Measurements from ENCODE around the gene TREH.

Gene TREH

DNA sequence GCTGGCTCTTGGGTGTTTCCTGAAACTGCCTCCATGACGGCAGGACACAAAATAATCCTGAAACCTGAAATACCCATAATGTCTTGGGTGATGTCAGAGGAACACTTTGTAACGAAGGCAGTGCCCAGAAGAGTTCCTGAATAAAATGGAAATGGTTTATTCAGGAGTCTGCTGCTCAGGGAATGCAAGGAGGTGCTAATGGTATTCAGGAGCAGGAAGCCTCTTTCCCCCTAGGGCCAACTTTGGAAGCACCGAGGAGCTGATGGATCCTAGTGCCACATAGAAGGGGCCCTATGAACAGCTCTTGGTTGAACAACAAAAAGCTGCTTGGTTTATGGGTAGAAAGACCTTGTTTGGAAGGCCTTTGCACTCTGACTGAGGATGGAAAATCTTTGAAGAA lies 15.5 kb downstream of the TREH start:
- H3K4me3 ChIP-seq (ENCODE audit: low read depth, low read length), result no peak overlapping the region
- peaks cover 38% of the 10 kb centered on the region for H3K4me1 ChIP-seq (ENCODE audit: control insufficient read depth, insufficient read depth, low read length)
- no peaks in the 10 kb centered on the region for H3K36me3 ChIP-seq (ENCODE audit: control insufficient read depth, insufficient read depth, low read length)

GRCh38 chr11:118663381-118663780 lies 16.1 kb downstream of the TREH start:
- H3K4me3 ChIP-seq (ENCODE audit: low read depth, low read length), result no peak overlapping the region
- no peak overlapping the region for H3K27ac ChIP-seq (ENCODE audit: low read depth, low read length)

More for the DNA sequence above, 15.5 kb downstream of the TREH start:
- H3K27ac ChIP-seq (ENCODE audit: low read depth, low read length), result no peak overlapping the region
- H3K27me3 ChIP-seq (ENCODE audit: control insufficient read depth, insufficient read depth, low read length), result no peaks in the 10 kb centered on the region
- H3K9me3 ChIP-seq (ENCODE audit: control insufficient read depth, insufficient read depth, low read depth, low read length), result no peaks in the 10 kb centered on the region
- H3K9ac ChIP-seq (ENCODE audit: low read length), result no peak overlapping the region

GRCh38 chr11:118662401-118663271 lies 16.8 kb downstream of the TREH start:
- H3K27ac ChIP-seq (ENCODE audit: low read depth, low read length), result no peak overlapping the region
- H3K9ac ChIP-seq (ENCODE audit: low read length), result no peak overlapping the region
- H3K4me1 ChIP-seq (ENCODE audit: control insufficient read depth, insufficient read depth, low read length), result peaks cover 51% of the 10 kb centered on the region
- H3K4me3 ChIP-seq (ENCODE audit: low read depth, low read length), result no peak overlapping the region
- no peaks in the 10 kb centered on the region for H3K9me3 ChIP-seq (ENCODE audit: control insufficient read depth, insufficient read depth, low read depth, low read length)
- H3K27me3 ChIP-seq (ENCODE audit: control insufficient read depth, insufficient read depth, low read length), result no peaks in the 10 kb centered on the region
- H3K36me3 ChIP-seq (ENCODE audit: control insufficient read depth, insufficient read depth, low read length), result no peaks in the 10 kb centered on the region; the same call in 1 of the 2 replicates

More at GRCh38 chr11:118663381-118663780, 16.1 kb downstream of the TREH start:
- Histone ChIP-seq H3K9ac (ENCODE audit: low read length) (no peak overlapping the region), H3K9me3 (ENCODE audit: control insufficient read depth, insufficient read depth, low read depth, low read length) (no peaks in the 10 kb centered on the region), H3K36me3 (ENCODE audit: control insufficient read depth, insufficient read depth, low read length) (no peaks in the 10 kb centered on the region), H3K4me1 (ENCODE audit: control insufficient read depth, insufficient read depth, low read length) (peaks cover 44% of the 10 kb centered on the region), H3K27me3 (ENCODE audit: control insufficient read depth, insufficient read depth, low read length) (no peaks in the 10 kb centered on the region)

GRCh38 chr11:118661425-118662301 lies 17.8 kb downstream of the TREH start:
- peaks cover 7% of the 10 kb centered on the region for H3K36me3 ChIP-seq (ENCODE audit: control insufficient read depth, insufficient read depth, low read length)
- no peaks in the 10 kb centered on the region for H3K9me3 ChIP-seq (ENCODE audit: control insufficient read depth, insufficient read depth, low read depth, low read length)
- H3K27me3 ChIP-seq (ENCODE audit: control insufficient read depth, insufficient read depth, low read length), result no peaks in the 10 kb centered on the region
- no peak overlapping the region for H3K4me3 ChIP-seq (ENCODE audit: low read depth, low read length)
- no peak overlapping the region for H3K27ac ChIP-seq (ENCODE audit: low read depth, low read length)
- no peak overlapping the region for H3K9ac ChIP-seq (ENCODE audit: low read length)
- peaks cover 51% of the 10 kb centered on the region for H3K4me1 ChIP-seq (ENCODE audit: control insufficient read depth, insufficient read depth, low read length)

GRCh38 chr11:118660681-118661424 lies 18.6 kb downstream of the TREH start:
- no peaks in the 10 kb centered on the region for H3K9me3 ChIP-seq (ENCODE audit: control insufficient read depth, insufficient read depth, low read depth, low read length)
- no peaks in the 10 kb centered on the region for H3K27me3 ChIP-seq (ENCODE audit: control insufficient read depth, insufficient read depth, low read length)
- no peak overlapping the region for H3K9ac ChIP-seq (ENCODE audit: low read length)
- H3K4me1 ChIP-seq (ENCODE audit: control insufficient read depth, insufficient read depth, low read length), result peaks cover 51% of the 10 kb centered on the region
- H3K36me3 ChIP-seq (ENCODE audit: control insufficient read depth, insufficient read depth, low read length), result peaks cover 14% of the 10 kb centered on the region
- H3K4me3 ChIP-seq (ENCODE audit: low read depth, low read length), result no peak overlapping the region
- no peak overlapping the region for H3K27ac ChIP-seq (ENCODE audit: low read depth, low read length)

DNA sequence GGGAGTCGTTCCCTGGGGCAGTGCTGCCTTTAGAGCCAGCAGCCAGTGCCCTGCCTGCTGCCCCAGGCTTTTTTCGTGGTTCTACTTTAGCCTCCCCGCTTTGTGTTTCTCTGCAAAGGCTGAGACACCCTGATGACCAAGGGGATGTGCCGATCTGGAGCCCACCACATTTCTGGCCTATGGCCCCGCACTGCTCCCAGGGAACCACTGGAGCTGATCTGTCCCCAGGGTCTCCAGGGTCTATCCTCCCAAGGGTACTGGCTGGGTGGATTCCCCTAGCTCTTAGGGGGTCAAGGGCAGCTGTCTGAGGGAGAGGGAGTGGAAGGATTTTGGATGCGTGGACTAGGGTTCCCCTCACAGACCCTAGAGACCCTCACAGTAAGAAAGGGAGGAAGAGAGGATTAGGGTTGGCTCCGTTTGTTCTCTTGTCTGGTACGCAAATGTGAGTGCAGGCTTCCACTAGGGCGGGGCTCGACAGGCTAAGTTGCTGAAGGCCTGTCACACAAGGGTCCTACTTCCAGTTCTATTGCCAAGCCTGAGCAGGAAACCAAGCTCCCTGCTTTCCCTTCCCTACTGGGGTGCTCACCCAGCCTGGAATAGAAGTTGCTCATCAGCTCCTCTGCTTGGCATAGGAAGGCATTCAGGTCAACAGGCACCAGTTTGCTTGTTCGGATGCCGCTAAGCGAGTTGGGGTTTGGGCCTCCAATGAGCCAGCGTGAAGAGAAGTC lies 19.3 kb downstream of the TREH start:
- Histone ChIP-seq H3K27ac (ENCODE audit: low read depth, low read length) (no peak overlapping the region), H3K27me3 (ENCODE audit: control insufficient read depth, insufficient read depth, low read length) (no peaks in the 10 kb centered on the region), H3K9me3 (ENCODE audit: control insufficient read depth, insufficient read depth, low read depth, low read length) (no peaks in the 10 kb centered on the region), H3K9ac (ENCODE audit: low read length) (no peak overlapping the region), H3K4me1 (ENCODE audit: control insufficient read depth, insufficient read depth, low read length) (peaks cover 51% of the 10 kb centered on the region), H3K36me3 (ENCODE audit: control insufficient read depth, insufficient read depth, low read length) (peaks cover 21% of the 10 kb centered on the region), H3K4me3 (ENCODE audit: low read depth, low read length) (peak overlapping the region; percentile 17; the same call in 1 of the 2 replicates)

GRCh38 chr11:118659314-118659952 lies 20.0 kb downstream of the TREH start:
- Histone ChIP-seq H3K27ac (ENCODE audit: low read depth, low read length) (no peak overlapping the region), H3K27me3 (ENCODE audit: control insufficient read depth, insufficient read depth, low read length) (no peaks in the 10 kb centered on the region), H3K4me1 (ENCODE audit: control insufficient read depth, insufficient read depth, low read length) (peaks cover 51% of the 10 kb centered on the region), H3K9ac (ENCODE audit: low read length) (no peak overlapping the region), H3K4me3 (ENCODE audit: low read depth, low read length) (peak overlapping the region; percentile 17; the same call in 1 of the 2 replicates), H3K36me3 (ENCODE audit: control insufficient read depth, insufficient read depth, low read length) (peaks cover 26% of the 10 kb centered on the region), H3K9me3 (ENCODE audit: control insufficient read depth, insufficient read depth, low read depth, low read length) (no peaks in the 10 kb centered on the region)

DNA sequence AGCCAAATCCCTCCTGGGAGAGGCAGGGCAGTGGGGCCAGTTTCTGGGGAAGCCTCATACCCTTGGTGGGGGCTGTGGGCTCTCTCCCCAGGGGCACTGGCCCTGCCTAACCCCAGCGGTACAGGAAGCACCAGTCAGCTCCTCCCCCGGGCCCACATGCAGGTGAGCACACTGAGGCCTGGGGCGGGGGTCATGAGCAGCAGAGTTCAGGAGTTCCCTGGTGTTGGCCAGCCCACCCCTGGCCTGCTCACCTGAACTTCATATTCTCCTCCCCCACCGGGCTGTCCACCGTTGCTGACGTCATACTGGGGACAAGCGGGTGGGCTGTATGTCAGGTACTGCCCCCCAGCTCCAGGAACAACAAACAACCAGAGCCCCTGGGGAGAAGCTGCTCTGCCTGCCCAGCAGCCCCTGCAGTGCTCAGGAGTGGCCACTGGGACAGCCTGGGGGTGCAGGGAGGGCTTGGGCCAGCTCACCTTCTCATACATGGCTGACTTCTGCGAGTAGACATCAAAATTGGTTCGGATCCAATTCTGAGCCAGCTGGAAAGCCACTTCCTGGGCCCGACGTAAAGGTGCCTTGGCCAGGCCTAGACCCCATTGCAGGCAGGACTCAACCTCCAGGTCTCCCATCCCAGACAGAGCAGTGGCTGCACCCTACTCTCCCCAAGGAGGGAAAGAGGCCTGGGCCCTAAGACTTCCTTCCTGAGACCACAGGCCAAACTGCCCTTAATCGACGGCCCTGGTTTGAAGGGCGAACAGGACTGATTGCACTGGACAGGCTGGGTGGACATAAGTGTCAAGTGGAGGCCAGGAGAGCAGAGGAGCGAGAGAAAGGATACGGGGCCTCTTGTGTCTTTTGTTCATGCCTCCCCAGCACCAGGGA lies 20.8 kb downstream of the TREH start:
- no peak overlapping the region for H3K9ac ChIP-seq (ENCODE audit: low read length)
- H3K36me3 ChIP-seq (ENCODE audit: control insufficient read depth, insufficient read depth, low read length), result peaks cover 31% of the 10 kb centered on the region
- no peak overlapping the region for H3K27ac ChIP-seq (ENCODE audit: low read depth, low read length)
- no peaks in the 10 kb centered on the region for H3K9me3 ChIP-seq (ENCODE audit: control insufficient read depth, insufficient read depth, low read depth, low read length)
- no peaks in the 10 kb centered on the region for H3K27me3 ChIP-seq (ENCODE audit: control insufficient read depth, insufficient read depth, low read length)
- no peak overlapping the region for H3K4me3 ChIP-seq (ENCODE audit: low read depth, low read length)
- H3K4me1 ChIP-seq (ENCODE audit: control insufficient read depth, insufficient read depth, low read length), result peaks cover 44% of the 10 kb centered on the region

- Histone ChIP-seq H3K9ac (ENCODE audit: low read length) (no peak overlapping the region), H3K36me3 (ENCODE audit: control insufficient read depth, insufficient read depth, low read length) (peaks cover 39% of the 10 kb centered on the region), H3K27ac (ENCODE audit: low read depth, low read length) (no peak overlapping the region), H3K9me3 (ENCODE audit: control insufficient read depth, insufficient read depth, low read depth, low read length) (no peaks in the 10 kb centered on the region), H3K4me1 (ENCODE audit: control insufficient read depth, insufficient read depth, low read length) (peaks cover 36% of the 10 kb centered on the region), H3K27me3 (ENCODE audit: control insufficient read depth, insufficient read depth, low read length) (no peaks in the 10 kb centered on the region), H3K4me3 (ENCODE audit: low read depth, low read length) (no peak overlapping the region)
Measured at GRCh38 chr11:118657709-118658428, 21.6 kb downstream of the TREH start.

All from HUES6 (cell line).